NCI-H2196 treated with DMSO at 0.1 percent for 48 hours (cell line): ENCODE results near the gene LHPP.
"Not testable (repeated sequence)": the region's sequence is repeated elsewhere in the genome, so short reads cannot be mapped to it uniquely, and the experiment has no call there.

Source experiments
- DNase-seq: peaks from one replicate; lab custom pipeline; 2025; ENCODE audit not compliant: unreplicated experiment; lab: John Stamatoyannopoulos, UW

The LHPP gene

GRCh38 chr10:124535731-124536495 is 74.3 kb downstream of the LHPP start:
- DNase-seq, result no peak

GRCh38 chr10:124536496-124537050 is 75.0 kb downstream of the LHPP start:
- no peak for DNase-seq

DNA sequence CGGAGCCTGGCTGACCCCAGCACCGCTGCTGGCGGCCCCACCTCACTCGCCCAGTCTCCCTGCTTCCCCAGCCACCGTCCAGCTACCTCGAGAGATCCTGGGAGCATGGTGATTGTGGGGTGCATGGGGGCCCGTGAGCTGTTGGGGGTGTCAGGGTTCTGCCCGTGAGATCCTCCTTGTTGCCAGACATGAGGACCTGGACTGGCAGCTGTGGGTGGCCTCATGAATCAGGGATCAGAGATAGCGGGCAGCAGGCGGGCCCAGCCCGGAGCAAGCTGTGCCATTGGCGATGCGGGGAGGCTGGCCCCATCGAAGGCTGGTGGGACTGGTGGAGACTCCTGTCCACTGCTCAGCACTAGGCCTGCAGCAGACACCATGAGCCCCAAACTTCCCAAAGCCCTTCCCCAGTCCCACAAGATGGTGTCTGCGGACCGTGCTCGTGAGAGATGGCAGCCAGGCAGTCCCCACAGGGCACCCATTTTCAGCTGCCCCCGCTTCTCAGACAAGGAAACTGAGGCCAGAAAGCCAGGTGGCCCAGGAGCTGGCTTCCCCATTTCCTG is 75.6 kb downstream of the LHPP start:
- no peak for DNase-seq

- DNase-seq, result no peak
Measured at GRCh38 chr10:124537891-124538290, 76.3 kb downstream of the LHPP start.

GRCh38 chr10:124538706-124539105 is 77.1 kb downstream of the LHPP start:
- DNase-seq, result no peak

DNA sequence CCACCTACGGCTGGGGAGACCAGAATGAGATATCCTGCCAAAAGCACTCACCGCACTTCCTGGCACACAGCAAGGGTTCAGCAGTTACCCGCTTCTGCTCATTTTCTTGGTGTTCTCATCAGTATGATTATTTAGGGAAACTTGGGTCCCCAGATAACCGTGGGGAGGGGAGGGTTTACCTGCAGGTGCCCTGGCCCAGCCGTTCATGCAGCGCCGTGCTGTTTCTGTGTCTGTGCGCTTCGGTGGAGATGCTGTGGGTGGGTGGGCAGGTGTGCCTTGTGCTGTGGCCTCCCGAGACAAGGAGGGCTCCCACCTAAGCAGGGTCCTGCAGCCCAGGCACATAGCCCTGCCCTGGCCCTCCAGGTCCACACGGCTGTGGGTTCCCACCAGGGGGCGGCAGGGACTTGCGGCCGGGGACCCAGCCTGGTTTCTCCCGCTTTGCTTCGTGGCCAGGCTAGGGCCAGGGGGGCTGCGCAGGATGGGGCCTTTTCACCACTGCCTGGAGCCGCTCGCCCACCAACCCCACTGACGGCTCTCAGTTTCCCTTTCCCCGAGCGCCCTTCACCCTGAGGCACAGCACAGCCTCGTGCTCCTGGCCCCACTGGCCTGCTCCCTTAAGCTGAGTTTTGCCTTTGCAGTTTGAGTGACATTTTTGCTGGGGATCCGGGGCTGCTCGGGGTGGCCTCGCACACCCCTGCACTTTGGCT is 78.5 kb downstream of the LHPP start:
- no peak for DNase-seq

- DNase-seq, result no peak
Measured at GRCh38 chr10:124541076-124541903, 79.7 kb downstream of the LHPP start.

- no peak for DNase-seq
Measured at GRCh38 chr10:124542336-124542735, 80.7 kb downstream of the LHPP start.

DNA sequence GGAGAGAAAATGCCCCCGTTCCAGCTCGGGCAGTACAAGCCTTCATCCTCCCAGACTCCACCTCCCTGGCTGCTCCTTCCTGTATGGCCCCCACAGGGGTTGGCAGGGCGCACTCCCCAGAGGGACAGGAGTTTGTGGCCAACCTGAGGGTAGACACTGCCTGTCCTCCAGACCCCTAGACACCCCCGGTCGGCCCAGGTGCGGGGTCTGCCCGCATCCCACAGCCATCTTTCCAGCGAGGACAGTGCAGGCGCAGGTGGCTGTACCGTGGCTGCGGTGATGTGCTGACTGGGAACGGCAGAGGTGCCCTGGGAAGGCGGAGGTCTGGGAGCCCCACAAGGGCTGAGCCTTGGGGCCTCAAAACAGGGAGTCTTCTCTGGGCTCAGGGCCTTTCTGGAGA is 81.5 kb downstream of the LHPP start:
- DNase-seq, result no peak

- no peak for DNase-seq
Measured at GRCh38 chr10:124543971-124544370, 82.3 kb downstream of the LHPP start.

GRCh38 chr10:124544711-124545110 is 83.1 kb downstream of the LHPP start:
- no peak for DNase-seq

- no peak for DNase-seq
Measured at GRCh38 chr10:124545351-124546054, 83.9 kb downstream of the LHPP start.

GRCh38 chr10:124546055-124546369 is 84.4 kb downstream of the LHPP start:
- DNase-seq, result no peak

- no peak for DNase-seq
Measured at GRCh38 chr10:124546957-124547646, 85.5 kb downstream of the LHPP start.

DNA sequence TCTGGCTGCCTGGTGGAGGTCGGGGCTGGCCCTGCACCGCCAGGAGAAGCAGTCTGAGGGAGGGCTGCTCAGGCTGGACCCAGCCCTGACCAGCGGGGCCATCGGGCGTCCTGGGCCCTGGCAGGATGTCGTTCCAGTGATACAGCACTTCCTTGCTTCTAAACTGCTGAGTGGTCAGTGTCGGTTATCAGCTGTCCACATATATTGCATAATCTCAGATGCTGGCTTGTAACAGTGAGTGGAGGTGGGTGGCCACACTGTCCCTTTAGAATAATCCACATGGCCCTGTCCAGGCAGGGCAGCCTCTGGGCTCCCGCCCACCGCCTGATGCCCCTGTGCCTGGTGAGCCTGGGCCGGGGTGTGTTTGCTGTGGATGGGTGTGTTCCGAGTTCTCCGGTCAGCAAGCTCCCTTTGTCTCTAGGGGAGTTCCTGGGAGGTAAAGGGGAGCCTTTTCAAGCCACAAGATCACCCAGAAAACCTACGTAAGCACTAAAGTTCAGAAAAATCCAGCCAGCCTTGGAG is 86.1 kb downstream of the LHPP start:
- DNase-seq, result no peak

- not testable (repeated sequence) for DNase-seq
Measured at GRCh38 chr10:124549171-124549570, 87.5 kb downstream of the LHPP start.

- DNase-seq, result no peak
Measured at GRCh38 chr10:124550293-124551034, 88.8 kb downstream of the LHPP start.

DNA sequence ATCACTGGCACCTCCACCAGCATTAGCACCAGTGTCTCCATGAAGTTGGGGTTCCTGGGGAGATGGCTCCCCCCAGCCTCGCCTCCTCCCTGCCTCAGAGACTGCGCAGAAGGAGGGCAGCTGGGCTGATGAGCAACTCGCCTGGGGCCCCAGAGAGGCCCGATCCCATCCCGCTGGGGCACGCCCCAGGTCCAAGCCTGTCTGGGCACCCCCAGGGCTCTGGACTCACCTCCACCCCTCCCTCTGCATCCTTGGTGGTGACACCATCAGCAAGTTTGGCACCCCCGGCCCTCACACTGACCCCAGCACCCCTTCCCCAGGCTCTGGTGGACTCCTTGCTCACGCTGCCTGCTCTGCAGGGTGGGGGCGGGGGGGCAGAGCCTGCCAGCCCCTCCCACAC is 89.5 kb downstream of the LHPP start:
- no peak for DNase-seq

DNA sequence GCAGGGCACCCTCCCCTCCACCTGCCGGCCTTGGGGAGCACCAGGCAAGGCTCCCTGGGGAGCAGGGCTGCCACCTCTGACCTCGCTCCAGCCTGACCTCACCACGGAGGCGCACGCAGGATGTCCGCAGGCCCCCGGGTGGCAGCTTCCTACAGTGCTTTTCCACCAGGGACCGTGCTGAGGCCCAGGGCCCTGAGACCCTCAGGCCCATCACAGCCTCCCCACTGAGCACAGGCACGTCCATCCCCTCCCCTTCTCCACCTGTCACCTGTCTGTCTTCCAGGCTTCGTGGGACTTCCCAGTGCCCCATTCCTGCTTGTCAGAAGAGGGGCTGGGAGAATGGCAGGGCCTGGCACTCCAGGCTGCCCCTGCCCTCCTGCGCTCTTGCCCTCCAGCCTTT is 90.1 kb downstream of the LHPP start:
- DNase-seq, result no peak
